Kidney epithelial cell (primary cell): ENCODE data around the gene HSPG2. TPM values are rescaled to one million over a fixed set of nuclear protein-coding genes. Genes with fewer than 3 reads are reported as not detected.

Experiments used
- DNase-seq: peaks from one replicate; pipeline ENCODE4 v3.0.0-alpha.2; 2010; ENCODE audit warnings: low read depth
- H3K27me3 ChIP-seq: 2 replicates; pipeline ENCODE4 v1.6.0; 2011; ENCODE audit warnings: low read length; ENCODE audit not compliant: control insufficient read depth, insufficient read depth
- H3K36me3 ChIP-seq: 2 replicates; pipeline ENCODE4 v1.5.1; 2011; ENCODE audit warnings: low read length; ENCODE audit not compliant: control insufficient read depth, insufficient read depth
- H3K4me3 ChIP-seq: 2 replicates; pipeline ENCODE4 v1.5.1; 2011; ENCODE audit warnings: low read depth, mild to moderate bottlenecking, control low read depth, low read length
- total RNA-seq: library from RNA; depleted of rRNA; stranded (reverse); fragments of >200 nt; gene quantifications from 2 replicates; pipeline ENCODE4 v1.2.3, GENCODE V29; 2015
- TF ChIP-seq, protein P1 (sequence below): IDR thresholded peaks from 2 replicates; pipeline ENCODE4 v1.5.1; 2011; ENCODE audit warnings: mild to moderate bottlenecking, moderate library complexity, low read length, control low read depth, inconsistent platforms; ENCODE audit not compliant: insufficient read depth, poor library complexity, severe bottlenecking

HSPG2 gene
- total RNA-seq, 1 donor from 2014 or later: 122 TPM

DNA sequence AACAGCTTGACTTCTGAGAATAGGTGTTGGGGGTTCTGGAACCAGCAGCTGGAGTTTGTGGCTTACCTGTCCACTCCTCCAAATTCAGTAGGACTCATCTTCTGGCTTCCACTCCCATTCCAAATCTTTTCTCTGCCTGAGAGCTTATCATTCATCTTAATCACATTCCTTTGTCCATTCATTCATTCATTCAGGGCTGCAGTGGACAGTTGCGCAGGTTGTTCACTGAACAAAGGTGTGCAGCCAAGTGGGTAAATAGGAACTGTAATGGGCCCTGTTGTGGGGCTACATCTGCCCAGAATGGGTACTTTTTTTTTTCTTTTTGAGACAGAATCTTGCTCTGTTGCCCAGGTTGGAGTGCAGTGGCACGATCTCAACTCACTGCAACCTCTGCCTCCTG is 3.4 kb upstream of the HSPG2 start:
- TF ChIP-seq, protein P1, sequence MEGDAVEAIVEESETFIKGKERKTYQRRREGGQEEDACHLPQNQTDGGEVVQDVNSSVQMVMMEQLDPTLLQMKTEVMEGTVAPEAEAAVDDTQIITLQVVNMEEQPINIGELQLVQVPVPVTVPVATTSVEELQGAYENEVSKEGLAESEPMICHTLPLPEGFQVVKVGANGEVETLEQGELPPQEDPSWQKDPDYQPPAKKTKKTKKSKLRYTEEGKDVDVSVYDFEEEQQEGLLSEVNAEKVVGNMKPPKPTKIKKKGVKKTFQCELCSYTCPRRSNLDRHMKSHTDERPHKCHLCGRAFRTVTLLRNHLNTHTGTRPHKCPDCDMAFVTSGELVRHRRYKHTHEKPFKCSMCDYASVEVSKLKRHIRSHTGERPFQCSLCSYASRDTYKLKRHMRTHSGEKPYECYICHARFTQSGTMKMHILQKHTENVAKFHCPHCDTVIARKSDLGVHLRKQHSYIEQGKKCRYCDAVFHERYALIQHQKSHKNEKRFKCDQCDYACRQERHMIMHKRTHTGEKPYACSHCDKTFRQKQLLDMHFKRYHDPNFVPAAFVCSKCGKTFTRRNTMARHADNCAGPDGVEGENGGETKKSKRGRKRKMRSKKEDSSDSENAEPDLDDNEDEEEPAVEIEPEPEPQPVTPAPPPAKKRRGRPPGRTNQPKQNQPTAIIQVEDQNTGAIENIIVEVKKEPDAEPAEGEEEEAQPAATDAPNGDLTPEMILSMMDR: no peak
- DNase-seq: no peak
- no peaks in the 10 kb centered on the region for H3K27me3 ChIP-seq
- H3K36me3 ChIP-seq: no peaks in the 10 kb centered on the region
- no peak overlapping the region for H3K4me3 ChIP-seq

DNA sequence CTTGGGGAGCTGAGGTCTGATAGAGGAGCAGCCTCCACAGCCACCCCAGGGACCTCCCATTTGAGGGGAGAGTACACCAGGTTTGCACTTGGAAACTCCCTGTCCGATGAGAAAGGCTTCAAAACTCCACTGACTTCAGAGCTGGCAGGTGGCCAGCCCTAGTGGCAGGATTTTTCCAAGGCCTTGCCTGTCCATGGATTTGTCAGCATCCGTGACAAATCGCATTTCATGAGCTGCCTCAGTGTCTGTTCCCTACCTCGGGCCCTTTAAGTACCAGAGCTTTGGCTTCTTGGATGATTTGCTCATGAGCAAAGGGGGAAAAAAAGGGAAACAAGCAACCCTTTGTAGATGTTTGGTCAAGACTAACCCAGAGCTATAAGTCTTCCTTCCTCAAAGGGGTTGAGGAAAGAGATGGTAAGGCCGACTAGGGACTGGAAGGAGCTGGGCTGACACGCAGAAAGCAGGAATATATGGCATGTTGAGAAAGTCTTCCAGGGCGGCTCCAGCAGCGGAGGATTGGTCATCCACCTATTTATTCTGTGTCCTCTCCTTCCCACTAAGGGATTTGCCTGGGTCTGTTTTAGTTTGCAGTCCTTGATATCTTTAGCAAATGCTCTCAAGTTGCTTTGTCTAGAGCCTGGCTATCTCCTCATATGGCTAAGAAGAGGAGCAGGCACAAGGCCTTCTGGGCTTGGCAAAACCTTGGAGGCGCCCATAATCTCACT is 2.7 kb upstream of the HSPG2 start:
- TF ChIP-seq, protein P1: peak; percentile 45
- peak; percentile 91 for DNase-seq
- Histone ChIP-seq H3K4me3 (no peak overlapping the region), H3K27me3 (no peaks in the 10 kb centered on the region), H3K36me3 (no peaks in the 10 kb centered on the region)

GRCh38 chr1:21938732-21939538 is 1.8 kb upstream of the HSPG2 start:
- H3K27me3 ChIP-seq: no peaks in the 10 kb centered on the region
- H3K4me3 ChIP-seq: no peak overlapping the region
- no peaks in the 10 kb centered on the region for H3K36me3 ChIP-seq
- TF ChIP-seq, protein P1: no peak
- DNase-seq: no peak

- DNase-seq: no peak
Measured at GRCh38 chr1:21937372-21938121, 437 bp upstream of the HSPG2 start.

GRCh38 chr1:21936366-21937031 is 611 bp downstream of the HSPG2 start:
- Histone ChIP-seq H3K4me3 (peak overlapping the region; percentile 64), H3K36me3 (peaks cover 1% of the 10 kb centered on the region), H3K27me3 (no peaks in the 10 kb centered on the region)
- no peak for DNase-seq
- TF ChIP-seq, protein P1: no peak

More at GRCh38 chr1:21937372-21938121, 437 bp upstream of the HSPG2 start:
- TF ChIP-seq, protein P1: no peak
- Histone ChIP-seq H3K36me3 (peaks cover 1% of the 10 kb centered on the region), H3K27me3 (no peaks in the 10 kb centered on the region), H3K4me3 (peak overlapping the region; percentile 19)
